GM18867 (cell line): Measurements from ENCODE around the gene RAPGEF3.
A peak's percentile ranks its signal among the peaks of the same experiment; 100 is the strongest.

Experiments
- ATAC-seq: cut with Tn5 transposase; IDR thresholded peaks from one replicate; pipeline ENCODE4 v1.9.1; 2021; ENCODE audit warnings: mild to moderate bottlenecking, moderate library complexity; ENCODE audit not compliant: unreplicated experiment

The RAPGEF3 gene

GRCh38 chr12:47725893-47726292 is 32.8 kb downstream of the RAPGEF3 start:
- ATAC-seq: peak; percentile 95

GRCh38 chr12:47725091-47725772 is 33.4 kb downstream of the RAPGEF3 start, which contains the start of gene ENDOU:
ENDOU (minus strand) TSS chr12:47725490; CDS start chr12:47725413, 77 bp downstream.
- no peak for ATAC-seq

GRCh38 chr12:47722941-47723631 is 35.6 kb downstream of the RAPGEF3 start:
- no peak for ATAC-seq

GRCh38 chr12:47722136-47722834 is 36.4 kb downstream of the RAPGEF3 start:
- ATAC-seq: no peak

- no peak for ATAC-seq
Observed at GRCh38 chr12:47721431-47721973, 37.2 kb downstream of the RAPGEF3 start.

- no peak for ATAC-seq
Observed at GRCh38 chr12:47718531-47718930, 40.1 kb downstream of the RAPGEF3 start.

GRCh38 chr12:47717443-47718193 is 41.1 kb downstream of the RAPGEF3 start:
- ATAC-seq: no peak

GRCh38 chr12:47717046-47717442 is 41.6 kb downstream of the RAPGEF3 start:
- ATAC-seq: no peak

- ATAC-seq: no peak
Observed at GRCh38 chr12:47715877-47716548, 42.7 kb downstream of the RAPGEF3 start.

- ATAC-seq: peak; percentile 77
Observed at GRCh38 chr12:47715393-47715876, 43.2 kb downstream of the RAPGEF3 start.

- peak; percentile 26 for ATAC-seq
Observed at GRCh38 chr12:47714826-47715386, 43.8 kb downstream of the RAPGEF3 start.

- no peak for ATAC-seq
Observed at GRCh38 chr12:47712171-47712570, 46.5 kb downstream of the RAPGEF3 start.

GRCh38 chr12:47711448-47711847 is 47.2 kb downstream of the RAPGEF3 start:
- ATAC-seq: no peak

GRCh38 chr12:47710278-47710677 is 48.4 kb downstream of the RAPGEF3 start:
- ATAC-seq: no peak

GRCh38 chr12:47709671-47710070 is 49.0 kb downstream of the RAPGEF3 start:
- peak; percentile 25 for ATAC-seq

GRCh38 chr12:47709237-47709636 is 49.4 kb downstream of the RAPGEF3 start:
- ATAC-seq: no peak

GRCh38 chr12:47707905-47708543 is 50.7 kb downstream of the RAPGEF3 start:
- ATAC-seq: no peak

- ATAC-seq: no peak
Observed at GRCh38 chr12:47707355-47707754, 51.3 kb downstream of the RAPGEF3 start.
